Prostate gland (tissue), 2 donors: ENCODE measurements around the gene NEK2.

Experiments
- CTCF ChIP-seq, 4 experiments: fragments of 200-600 bp in 2 of 4; fragments of 450-650 bp in 2 of 4; sonication (generic) in 2 of 4; IDR thresholded peaks; 1 replicate in 3 of 4; 2 replicates in 1 of 4; pipeline ENCODE4 v1.5.1; 2016 to 2019; ENCODE audit warnings: antibody characterized with exemption in 4 of 4, mild to moderate bottlenecking in 2 of 4, moderate library complexity in 2 of 4
- POLR2A ChIP-seq: fragments of 450-650 bp; IDR thresholded peaks from one replicate; pipeline ENCODE4 v1.6.1; 2016; ENCODE audit warnings: antibody characterized with exemption, mild to moderate bottlenecking

GRCh38 chr1:211616231-211616964, 59.0 kb downstream of the NEK2 start:
- TF ChIP-seq CTCF (IDR thresholded peaks at IDR 0.05), result no peak
- no peak for TF ChIP-seq POLR2A
